Progenitor cell of endocrine pancreas (in vitro differentiated cells): ENCODE results near the gene SPEG. TPM values are rescaled to one million over a fixed set of nuclear protein-coding genes. Genes with fewer than 3 reads are reported as not detected.

Experiments
- DNase-seq: peaks from one replicate; pipeline ENCODE4 v3.0.0; 2021; ENCODE audit warnings: low spot score; ENCODE audit not compliant: unreplicated experiment
- H3K27ac Mint-ChIP-seq: 2 replicates; pipeline ENCODE4 v1.8.0; 2021; ENCODE audit warnings: mild to moderate bottlenecking, moderate library complexity, mixed read lengths
- H3K27me3 Mint-ChIP-seq: 2 replicates; pipeline ENCODE4 v1.8.0; 2021; ENCODE audit warnings: mixed read lengths
- H3K36me3 Mint-ChIP-seq: 2 replicates; pipeline ENCODE4 v1.8.0; 2022; ENCODE audit warnings: mixed read lengths; ENCODE audit not compliant: insufficient read depth
- H3K4me1 Mint-ChIP-seq: 2 replicates; pipeline ENCODE4 v1.8.0; 2021; ENCODE audit warnings: low read depth, mixed read lengths
- H3K4me3 Mint-ChIP-seq: 2 replicates; pipeline ENCODE4 v1.8.0; 2021; ENCODE audit warnings: low read depth, mild to moderate bottlenecking, moderate library complexity, mixed read lengths
- H3K9me3 Mint-ChIP-seq: 2 replicates; pipeline ENCODE4 v1.8.0; 2021; ENCODE audit warnings: low read depth, mixed read lengths
- total RNA-seq: library from RNA; stranded (reverse); gene quantifications from 2 replicates; pipeline ENCODE4 v1.2.1, GENCODE V29; 2021
- TF ChIP-seq, protein P1 (sequence below): fragments of 200-600 bp; sonication (generic); IDR thresholded peaks from one replicate; pipeline ENCODE4 v1.5.0; 2021; ENCODE audit warnings: antibody characterized with exemption, mild to moderate bottlenecking; ENCODE audit not compliant: unreplicated experiment

Gene SPEG
- total RNA-seq, 1 donor from 2014 or later = 15.1 TPM

DNA sequence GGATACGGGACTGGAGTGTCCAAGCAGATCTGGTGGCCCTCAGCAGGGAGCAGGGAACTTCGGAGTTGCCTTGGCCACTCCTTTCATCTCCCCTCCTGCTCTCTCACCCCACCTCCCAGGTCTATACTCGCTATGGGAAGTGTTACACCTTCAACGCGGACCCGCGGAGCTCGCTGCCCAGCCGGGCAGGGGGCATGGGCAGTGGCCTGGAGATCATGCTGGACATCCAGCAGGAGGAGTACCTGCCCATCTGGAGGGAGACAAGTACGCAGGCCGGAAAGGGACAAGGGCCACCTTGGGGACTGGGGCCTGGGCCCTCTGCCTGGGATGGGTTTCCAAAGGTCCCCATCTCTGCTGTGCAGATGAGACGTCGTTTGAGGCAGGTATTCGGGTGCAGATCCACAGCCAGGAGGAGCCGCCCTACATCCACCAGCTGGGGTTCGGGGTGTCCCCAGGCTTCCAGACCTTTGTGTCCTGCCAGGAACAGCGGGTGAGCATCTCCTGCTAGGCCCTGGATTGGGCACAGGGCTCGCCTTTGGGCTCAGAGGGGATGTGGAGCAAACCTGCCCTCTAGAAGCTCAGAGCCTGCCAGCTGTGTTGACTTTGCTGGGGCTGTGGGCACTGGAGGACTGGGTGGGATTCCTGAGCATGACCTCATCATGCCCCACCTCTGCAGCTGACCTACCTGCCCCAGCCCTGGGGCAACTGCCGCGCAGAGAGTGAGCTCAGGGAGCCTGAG, 97.2 kb downstream of the SPEG start:
- H3K27ac Mint-ChIP-seq = no peak overlapping the region
- H3K4me1 Mint-ChIP-seq = peaks cover 6% of the 10 kb centered on the region
- no peaks in the 10 kb centered on the region for H3K9me3 Mint-ChIP-seq
- TF ChIP-seq, protein P1, sequence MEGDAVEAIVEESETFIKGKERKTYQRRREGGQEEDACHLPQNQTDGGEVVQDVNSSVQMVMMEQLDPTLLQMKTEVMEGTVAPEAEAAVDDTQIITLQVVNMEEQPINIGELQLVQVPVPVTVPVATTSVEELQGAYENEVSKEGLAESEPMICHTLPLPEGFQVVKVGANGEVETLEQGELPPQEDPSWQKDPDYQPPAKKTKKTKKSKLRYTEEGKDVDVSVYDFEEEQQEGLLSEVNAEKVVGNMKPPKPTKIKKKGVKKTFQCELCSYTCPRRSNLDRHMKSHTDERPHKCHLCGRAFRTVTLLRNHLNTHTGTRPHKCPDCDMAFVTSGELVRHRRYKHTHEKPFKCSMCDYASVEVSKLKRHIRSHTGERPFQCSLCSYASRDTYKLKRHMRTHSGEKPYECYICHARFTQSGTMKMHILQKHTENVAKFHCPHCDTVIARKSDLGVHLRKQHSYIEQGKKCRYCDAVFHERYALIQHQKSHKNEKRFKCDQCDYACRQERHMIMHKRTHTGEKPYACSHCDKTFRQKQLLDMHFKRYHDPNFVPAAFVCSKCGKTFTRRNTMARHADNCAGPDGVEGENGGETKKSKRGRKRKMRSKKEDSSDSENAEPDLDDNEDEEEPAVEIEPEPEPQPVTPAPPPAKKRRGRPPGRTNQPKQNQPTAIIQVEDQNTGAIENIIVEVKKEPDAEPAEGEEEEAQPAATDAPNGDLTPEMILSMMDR = no peak
- no peak for DNase-seq
- H3K36me3 Mint-ChIP-seq = no peaks in the 10 kb centered on the region
- peaks cover 58% of the 10 kb centered on the region for H3K27me3 Mint-ChIP-seq
- H3K4me3 Mint-ChIP-seq = no peak overlapping the region

DNA sequence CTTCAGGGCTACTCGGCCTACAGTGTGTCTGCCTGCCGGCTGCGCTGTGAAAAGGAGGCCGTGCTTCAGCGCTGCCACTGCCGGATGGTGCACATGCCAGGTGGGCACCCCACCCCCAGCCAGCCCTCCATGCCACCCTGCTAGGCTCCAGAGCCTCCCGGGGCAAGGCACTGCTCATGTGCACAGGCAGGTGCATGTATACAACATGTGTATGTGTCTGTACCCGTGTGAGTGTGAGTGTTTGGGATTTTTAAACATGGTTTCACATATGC, 97.7 kb downstream of the SPEG start:
- Mint-ChIP-seq H3K4me3 (no peak overlapping the region), H3K9me3 (no peaks in the 10 kb centered on the region), H3K27me3 (peaks cover 53% of the 10 kb centered on the region), H3K36me3 (no peaks in the 10 kb centered on the region), H3K27ac (no peak overlapping the region), H3K4me1 (peaks cover under 1% of the 10 kb centered on the region)
- TF ChIP-seq, protein P1 = no peak
- no peak for DNase-seq

DNA sequence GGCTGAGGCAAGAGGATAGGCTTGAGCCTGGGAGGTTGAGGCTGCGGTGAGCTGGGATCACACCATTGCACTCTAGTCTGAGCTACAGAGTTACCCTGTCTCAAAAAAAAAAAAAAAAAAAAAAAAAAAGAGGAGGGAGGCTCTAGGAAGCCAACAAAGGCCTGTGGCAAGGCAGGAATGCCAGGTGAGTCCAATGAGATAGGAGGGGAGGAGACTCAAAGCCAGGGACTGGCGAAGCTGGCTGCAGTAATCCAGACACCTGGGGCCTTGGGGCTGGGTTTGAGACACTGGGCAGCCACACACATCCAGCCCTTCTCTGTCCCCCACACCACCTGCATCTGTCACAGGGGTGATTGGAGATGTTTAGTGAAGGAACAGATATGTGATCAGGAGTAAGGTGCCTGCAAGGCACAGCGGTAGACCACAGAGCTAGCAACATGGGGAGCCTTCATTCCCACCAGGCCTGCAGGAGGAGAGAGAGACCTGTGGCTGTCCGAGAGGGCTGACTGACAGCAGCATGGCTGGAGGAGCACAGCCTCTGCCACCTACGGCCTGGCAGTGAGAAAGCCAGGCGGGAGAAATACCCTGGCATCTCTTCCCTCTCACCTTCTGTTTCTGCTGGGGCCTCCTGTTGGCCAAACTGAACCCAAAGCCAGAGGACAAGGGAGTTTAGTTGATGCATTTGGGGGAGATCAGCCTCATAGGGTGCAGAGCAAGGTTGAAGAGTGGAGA, 99.5 kb downstream of the SPEG start:
- no peak overlapping the region for H3K4me3 Mint-ChIP-seq
- peaks cover 42% of the 10 kb centered on the region for H3K27me3 Mint-ChIP-seq
- DNase-seq = no peak
- TF ChIP-seq, protein P1 = no peak
- H3K9me3 Mint-ChIP-seq = no peaks in the 10 kb centered on the region
- peaks cover 3% of the 10 kb centered on the region for H3K4me1 Mint-ChIP-seq
- H3K36me3 Mint-ChIP-seq = peaks cover 3% of the 10 kb centered on the region
- H3K27ac Mint-ChIP-seq = no peak overlapping the region

DNA sequence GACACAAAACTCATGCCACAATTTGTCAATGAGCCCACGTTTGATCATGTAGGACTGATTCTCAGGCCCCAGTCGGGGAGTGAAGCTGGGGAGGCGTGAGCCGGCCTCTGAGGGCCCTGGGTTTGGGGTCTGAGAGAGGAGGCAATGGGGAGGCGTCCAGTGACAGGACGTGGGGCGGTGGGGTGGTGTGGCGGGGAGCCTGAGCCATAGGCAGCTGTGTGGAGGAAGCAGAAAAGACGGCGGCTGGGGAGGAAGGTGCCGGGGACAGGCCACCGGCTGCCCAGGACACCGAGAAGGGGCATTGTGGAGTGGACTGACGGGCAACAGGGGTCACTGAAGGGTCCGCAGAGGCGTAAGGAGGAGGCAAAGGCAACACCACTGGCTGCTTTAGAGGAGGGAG, 101.8 kb downstream of the SPEG start:
- H3K9me3 Mint-ChIP-seq = no peaks in the 10 kb centered on the region
- TF ChIP-seq, protein P1 = no peak
- H3K36me3 Mint-ChIP-seq = peaks cover 11% of the 10 kb centered on the region
- H3K4me1 Mint-ChIP-seq = peaks cover 3% of the 10 kb centered on the region
- H3K4me3 Mint-ChIP-seq = no peak overlapping the region
- no peak overlapping the region for H3K27ac Mint-ChIP-seq
- no peak for DNase-seq
- peaks cover 20% of the 10 kb centered on the region for H3K27me3 Mint-ChIP-seq

DNA sequence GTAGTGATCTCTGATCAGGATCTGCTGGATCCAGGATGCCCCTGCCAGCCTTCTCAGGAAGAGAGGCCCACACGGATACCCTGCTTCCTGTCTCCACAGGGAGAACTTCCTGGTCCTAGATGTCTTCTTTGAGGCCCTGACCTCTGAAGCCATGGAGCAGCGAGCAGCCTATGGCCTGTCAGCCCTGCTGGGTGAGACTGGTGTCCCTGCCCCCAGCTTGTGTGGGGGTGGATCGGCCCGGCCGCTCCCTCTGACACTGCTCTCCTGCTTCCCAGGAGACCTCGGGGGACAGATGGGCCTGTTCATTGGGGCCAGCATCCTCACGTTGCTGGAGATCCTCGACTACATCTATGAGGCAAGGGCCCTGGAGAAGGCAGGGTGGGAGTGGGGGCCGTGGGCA, 102.3 kb downstream of the SPEG start:
- no peak overlapping the region for H3K4me3 Mint-ChIP-seq
- H3K4me1 Mint-ChIP-seq = peaks cover 3% of the 10 kb centered on the region
- H3K27me3 Mint-ChIP-seq = peaks cover 17% of the 10 kb centered on the region
- no peak for DNase-seq
- H3K36me3 Mint-ChIP-seq = peaks cover 11% of the 10 kb centered on the region
- TF ChIP-seq, protein P1 = no peak
- no peak overlapping the region for H3K27ac Mint-ChIP-seq
- no peaks in the 10 kb centered on the region for H3K9me3 Mint-ChIP-seq
